GM21786 (cell line): ENCODE measurements around the gene ETAA1.

Experiments used
- ATAC-seq: cut with Tn5 transposase; IDR thresholded peaks from one replicate; pipeline ENCODE4 v1.9.1; 2021; ENCODE audit not compliant: unreplicated experiment

Gene ETAA1

DNA sequence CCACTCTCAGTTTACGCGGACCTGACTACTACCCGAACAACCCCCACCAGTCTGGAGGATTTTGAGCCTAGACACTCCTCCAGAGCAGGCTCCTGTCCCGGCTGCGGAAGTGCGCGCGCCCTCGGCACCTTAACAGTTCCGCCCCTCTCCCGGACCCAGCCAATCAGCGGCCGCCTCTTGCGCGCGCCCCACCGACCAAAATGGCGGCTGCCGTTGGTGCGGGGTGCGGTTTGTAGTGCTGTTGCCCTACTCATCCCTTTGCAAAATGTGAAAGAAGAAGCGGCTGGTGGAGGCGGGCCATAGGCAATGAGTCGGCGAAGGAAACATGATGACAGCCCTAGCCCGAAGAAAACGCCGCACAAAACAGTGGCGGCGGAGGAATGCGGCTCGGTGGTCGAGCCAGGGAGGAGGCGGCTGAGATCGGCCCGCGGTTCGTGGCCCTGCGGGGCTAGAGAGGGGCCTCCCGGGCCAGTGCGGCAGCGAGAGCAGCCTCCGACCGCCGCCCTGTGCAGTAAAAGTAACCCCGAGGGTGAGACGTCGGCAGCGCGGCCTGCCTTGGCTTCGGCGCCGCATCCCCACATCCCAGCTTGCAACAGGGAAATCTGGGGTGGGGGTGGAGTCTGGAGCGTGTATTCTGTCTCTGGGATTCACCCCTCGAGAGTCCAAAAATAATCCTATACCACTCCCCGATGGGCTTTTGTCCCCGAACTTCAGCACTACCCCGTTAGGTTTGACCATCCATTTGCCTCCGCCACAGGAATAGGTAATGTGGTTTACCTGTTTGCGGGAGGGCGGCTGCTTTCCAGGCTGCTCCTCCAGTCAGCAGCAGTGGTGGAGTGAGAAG is at the start of gene ETAA1:
Gene ETAA1, plus strand, starts transcription at position 191 of the 844 bp plus-strand sequence. Its CDS starts 116 bp downstream, at position 307.
- ATAC-seq, result peak; percentile 99

DNA sequence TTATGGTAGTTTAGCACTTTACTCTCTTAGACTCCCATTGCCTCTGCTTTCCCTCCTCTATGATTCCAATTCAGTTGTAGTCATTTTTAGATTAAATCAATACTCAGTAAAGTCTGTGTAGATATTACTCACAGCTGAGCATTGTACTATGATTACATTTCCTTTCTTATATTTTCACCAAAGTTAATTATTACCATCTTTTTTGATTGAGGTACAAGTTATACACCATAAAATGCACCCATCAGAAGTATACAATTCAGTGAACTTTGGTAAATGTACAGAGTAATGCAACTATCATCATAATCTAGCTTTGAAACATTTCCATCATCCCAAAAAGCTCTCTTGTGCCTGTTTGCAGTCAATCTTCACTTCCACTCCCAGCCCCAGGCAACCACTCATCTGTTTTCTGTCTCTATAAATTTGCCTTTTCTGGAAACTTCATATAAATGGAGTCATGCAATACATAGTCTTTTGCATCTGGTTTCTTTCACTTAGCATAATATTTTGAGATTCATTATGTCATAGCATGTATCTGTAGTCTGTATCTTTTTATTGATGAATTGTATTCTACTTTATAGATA is 30.2 kb upstream of the ETAA1 start:
- ATAC-seq, result no peak

DNA sequence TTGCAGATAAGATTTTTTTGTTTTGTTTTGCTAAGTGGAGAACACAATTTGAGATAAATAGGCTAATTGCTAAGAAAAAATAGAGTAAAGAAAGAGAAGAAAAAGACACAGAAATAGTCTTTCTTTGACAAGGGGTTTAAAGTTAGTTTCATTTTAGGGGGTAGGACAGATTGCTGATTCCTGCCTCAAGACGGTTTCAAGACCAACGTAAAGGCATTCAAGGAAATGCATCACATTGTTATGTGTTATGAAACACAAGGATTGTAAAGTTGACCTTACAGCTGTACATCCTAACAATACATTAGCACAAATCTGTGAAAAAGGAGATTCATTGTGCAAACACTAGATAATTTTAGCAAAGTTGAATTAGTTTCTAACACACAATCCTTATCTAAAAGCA is 22.7 kb upstream of the ETAA1 start:
- no peak for ATAC-seq

DNA sequence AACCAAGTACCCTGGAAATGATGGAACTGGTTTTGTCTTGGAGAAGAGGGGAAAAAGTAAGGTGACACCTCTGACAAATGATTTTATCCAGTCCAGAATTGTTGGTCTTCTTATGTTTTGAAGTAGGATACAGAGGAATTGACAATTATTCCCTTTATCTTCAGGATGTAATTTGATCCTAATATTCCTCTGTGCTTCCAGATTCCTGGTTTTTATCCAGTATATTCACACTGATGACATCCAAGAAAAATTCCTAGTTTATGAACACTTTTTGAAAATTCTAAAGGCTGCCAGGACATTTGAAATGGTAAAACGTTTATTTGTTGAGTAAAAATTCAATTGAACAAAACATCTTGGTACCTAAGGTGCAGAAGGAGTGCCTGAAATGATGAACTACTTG is 22.2 kb upstream of the ETAA1 start:
- ATAC-seq, result no peak

DNA sequence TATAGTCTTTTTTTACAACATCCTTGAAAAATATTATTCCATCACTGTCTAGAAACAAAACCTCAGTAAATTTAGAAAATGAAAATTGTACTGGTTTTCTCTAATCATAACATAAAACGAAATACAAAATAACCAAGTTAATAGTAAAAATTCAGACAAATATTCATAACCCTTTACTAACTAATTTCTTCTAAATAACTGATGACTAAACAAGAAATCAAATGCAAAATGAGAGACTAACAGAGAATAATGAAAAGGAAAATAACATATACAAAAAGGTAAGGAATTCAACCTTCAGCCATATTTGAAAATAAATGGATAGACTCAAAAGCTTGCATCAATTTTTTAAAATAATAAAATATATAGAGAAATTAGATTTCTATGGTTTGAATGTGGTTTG is 18.6 kb upstream of the ETAA1 start:
- ATAC-seq, result no peak

DNA sequence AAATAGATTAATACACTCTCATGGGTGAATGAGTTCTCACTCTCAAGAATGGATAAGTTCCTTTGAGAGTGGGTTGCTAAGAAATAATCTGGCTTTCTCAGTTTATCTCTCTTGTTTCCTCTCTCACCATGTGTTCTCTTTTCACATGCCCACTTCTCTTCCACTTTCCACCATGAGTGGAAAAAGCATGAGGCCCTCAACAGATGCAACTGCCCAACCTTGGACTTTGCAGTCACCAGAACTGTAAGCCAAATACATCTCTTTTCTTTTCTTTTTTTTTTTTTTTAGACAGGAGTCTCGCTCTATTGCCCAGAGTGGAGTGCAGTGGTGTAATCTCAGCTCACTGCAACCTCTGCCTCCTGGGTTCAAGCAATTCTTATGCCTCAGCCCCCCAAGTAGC is 18.1 kb upstream of the ETAA1 start:
- ATAC-seq, result no peak

DNA sequence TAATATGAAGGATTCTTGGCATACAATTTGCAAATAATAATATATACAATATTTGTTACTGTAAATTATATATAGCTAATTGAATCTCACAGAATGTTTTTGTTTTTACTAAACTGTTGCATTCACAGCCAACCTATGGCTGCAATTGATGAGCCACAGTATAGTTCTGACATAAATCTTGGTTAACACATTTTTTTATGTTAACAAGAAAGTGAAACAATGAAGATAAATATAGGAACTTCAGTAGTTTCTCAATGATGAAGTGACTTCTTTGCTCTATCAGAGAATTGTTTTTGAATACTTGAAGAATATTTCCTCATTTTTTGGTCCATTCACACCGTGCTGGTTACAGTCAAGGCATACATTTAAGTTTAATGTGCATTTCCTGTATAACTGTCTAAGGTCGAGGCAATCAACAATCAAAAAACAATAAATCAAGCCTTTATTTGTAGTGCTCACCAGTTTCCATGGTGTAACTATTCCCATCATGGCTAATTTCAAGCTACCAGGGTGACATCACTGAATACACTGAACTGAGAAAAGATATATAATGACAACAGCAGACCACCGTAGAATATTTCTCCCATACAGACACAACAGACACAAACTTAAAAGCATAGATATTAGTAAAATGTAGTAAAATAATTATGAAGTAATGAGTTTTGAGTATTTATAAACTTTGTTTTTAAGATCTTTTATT is 12.9 kb upstream of the ETAA1 start:
- no peak for ATAC-seq

DNA sequence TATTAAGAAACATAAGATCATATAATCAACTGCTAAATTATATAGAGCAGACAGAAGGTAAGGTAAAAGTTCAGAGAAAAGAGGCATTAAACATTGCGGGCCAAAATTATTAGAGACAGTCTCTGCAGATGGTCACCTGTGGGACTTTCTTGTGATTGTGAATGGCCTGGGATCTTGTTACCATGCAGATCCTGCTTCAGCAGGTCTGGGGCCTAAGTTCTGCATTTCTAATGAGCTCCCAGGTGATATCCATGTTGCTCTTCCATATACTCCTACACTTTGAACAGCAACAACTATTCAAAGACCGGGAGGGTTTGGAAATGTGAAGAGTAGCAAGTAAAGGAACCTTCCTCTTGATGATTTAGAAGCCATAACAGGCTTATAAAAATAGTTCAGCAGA is 8.5 kb upstream of the ETAA1 start:
- no peak for ATAC-seq

DNA sequence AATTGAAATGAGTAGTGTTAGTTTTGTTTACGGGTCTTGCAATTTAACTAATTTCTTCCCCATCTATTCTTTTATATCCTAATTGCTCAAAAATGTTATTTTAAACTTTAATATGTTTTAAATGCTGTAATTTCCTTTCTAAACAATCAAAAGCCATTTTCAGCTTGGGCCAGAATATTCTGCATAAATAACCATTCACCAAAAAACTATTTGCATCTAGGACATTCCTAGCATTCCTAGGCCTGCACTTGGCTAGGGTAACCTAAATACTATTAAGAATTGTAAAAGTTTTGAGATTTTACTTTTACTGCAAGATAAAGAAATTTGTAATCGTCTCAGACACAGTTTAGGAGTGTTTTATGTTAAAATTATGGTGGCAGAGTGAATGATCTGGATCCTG is 7.8 kb upstream of the ETAA1 start:
- ATAC-seq, result no peak

DNA sequence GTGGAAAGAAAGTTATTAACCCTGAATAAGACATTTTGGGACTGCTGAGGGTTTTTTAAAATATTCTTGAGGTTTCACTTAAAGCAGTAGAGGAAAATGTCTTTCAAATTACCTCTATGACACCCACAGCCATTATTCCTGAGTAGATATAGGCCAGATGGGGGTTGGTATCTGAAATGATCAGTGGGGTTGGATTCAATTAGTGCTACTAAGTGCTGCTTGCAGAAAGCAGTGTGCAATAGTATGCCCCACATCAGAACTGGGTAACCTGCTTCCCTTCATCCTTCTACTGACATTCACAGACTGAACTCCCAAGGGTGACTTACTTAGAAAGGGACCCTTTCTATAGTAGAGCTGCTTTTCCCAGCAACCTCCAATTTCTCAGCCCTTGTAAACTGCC is 7.3 kb upstream of the ETAA1 start:
- ATAC-seq, result no peak

DNA sequence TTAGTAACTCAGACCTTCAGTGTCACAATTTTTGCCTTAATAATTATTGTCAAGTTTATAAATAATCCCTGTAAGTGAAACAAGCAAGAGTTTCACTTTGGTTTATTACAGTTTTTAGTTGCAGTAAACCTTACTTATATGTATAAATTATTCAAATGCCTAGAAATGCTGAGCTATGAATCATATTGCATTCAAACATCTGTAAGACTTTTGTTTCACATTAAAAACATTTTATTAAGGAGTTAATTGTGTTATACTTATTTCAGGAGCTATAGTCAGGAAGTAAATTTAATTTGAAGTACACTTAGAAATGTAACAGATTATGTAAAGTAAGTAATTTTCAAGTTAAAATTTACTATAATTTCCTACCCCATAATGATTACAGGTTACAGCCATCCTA is 3.9 kb upstream of the ETAA1 start:
- ATAC-seq, result no peak

DNA sequence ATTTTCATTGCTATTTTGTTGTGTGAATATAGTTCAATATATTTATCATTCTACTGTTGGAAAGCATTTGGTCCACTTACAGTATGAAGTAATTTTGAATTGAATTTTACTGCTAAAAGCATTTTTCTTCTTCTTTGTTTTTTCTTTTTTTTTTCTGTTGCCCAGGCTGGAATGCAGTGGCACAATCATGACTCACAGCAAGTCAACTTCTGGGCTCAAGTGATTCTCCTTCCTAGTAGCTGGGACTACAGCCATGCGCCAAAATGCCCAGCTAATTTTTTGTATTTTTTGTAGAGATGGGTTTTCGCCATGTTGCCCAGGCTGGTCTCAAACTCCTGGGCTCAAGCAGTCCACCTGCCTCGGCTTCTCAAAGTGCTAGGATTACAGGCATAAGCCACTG is 2.4 kb upstream of the ETAA1 start:
- no peak for ATAC-seq

DNA sequence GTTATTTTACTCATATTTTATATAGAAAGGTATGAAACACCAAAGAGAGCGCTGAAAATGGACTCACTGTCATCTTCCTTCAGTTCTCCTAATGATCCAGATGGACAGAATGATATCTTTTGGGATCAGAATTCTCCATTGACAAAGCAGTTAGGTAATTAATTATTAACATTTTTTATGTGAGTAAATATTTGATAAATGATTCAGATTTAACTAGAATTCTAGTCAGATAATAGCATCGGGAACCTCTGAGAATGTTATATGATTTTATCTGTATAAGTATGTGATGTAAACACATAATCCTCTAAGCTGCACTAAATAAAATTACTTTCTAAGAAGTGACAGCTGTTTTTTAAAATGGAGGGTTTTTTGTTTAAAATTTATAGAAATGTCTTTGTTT is 2.0 kb downstream of the ETAA1 start:
- no peak for ATAC-seq

DNA sequence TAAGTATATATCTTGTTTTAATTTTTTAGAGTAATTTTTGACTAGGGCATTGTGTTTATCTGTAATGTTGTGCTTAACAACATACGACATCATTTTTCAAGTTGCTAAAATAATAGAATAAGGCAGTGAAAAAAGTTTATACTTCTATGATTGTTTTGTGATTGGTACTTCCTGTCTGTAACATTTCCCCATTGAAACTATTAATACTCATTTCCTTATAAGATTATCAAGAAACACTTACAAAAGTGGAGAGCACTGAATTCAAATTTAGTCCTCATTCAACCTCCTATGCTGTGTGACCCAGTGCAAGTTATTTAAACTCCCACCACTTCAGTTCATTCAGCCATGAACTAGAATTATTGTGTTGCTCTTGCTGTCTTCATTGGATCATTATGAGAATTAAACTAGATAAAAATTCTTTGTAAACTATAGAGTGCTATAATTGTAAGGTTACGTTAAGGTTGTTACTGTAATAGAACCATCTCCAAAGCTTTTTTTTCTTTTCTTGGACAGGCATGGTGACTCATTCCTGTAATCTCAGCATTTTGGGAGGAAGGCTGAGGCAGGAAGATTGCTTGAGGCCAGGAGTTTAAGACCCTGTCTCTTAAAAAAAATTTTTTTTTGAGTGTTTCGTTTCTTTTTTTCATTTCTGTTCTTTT is 2.8 kb downstream of the ETAA1 start:
- no peak for ATAC-seq

DNA sequence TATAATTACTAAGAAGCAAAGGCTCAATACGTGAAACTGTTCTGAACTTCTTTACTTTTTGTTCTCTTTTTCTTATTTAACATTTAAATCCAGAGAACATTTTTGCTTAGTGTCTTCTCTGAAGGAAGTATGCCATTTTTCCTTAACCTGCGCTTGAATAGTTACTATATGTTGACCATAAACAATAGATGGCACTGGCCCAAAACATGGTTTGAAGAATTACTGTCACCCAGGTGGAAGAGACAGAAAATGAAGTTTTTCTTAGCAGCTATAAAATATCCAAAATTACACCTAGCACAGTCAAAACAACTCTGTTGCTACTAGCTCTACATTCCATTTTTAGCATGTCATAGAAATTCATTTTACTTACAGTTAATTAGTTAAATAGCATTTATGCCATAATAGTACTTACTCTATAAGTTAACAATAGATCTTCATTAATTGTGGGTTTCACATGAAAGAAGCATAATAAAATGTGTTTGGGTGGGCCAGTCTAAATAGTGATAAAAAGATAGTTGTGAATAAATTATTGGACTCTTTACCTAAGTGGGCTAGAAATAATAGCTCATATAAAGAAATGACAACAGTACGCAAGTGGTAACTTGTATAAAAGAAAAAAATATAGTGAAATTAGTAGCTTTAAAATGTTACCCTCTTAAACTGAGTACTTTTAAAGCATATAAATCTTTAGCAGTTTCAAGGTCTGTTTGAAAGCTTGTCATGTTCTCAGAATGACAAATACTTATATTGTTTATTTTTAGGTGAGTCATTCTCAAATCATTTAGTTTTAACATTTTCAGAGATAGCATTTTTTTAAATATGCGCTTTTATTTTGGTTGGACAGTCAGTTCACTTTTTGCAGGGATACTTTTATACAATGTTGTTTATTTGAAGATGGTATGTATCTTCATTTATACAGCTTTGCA is 3.7 kb downstream of the ETAA1 start:
- no peak for ATAC-seq

DNA sequence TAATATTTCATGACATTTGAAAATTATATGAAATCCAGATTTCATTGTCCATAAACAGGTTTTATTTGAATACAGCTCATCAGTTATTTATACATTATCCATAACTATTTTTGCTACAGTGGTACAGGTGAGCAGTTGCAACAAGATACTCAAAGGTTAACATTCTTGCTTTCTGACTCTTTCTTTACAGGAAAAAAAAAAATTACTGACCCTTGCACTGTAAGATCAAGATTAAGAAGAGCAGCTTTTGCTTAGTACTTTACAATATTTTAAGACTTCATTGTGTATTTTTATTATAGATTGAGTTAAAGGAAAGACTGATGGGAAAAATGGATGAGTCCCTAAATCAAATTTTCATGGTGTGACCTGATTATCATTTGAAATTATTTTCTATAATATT is 11.2 kb downstream of the ETAA1 start:
- no peak for ATAC-seq

DNA sequence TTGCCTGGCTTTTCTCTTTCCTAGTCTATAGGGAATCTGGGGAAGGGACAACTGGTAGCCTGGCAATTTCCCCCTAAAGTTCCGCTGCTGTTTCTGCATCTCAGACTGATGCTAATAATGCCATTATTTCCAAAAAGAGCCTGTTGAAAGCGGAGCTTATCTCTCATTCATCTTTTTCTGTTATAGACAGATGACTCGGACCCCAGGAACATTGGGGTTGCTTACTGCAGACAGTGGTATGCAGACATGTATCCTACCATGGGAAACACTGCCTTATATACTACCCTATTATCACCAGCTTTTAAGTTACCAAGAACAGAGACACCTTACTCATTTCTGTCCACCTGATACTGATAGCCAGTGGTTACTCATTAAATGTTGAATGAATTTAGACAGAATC is 15.3 kb downstream of the ETAA1 start:
- ATAC-seq, result no peak

DNA sequence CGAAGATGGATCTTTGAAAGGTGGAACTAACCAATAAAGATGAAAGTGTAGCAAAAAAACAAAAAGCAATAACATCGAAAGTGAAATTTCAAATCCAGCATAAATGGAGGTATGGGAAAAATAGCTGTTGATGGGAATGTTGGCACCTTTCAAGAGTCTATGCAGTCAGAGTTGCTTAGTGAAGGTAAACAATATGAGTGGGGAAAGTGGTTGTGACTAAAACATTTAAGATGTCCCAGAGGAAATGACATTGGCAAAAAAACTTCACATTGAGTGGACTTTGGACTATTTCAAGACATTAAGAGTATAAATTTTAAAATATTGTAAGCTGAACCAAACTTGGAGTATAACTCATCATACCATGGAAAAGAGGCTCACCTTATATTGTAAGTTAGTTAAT is 17.7 kb downstream of the ETAA1 start:
- no peak for ATAC-seq

DNA sequence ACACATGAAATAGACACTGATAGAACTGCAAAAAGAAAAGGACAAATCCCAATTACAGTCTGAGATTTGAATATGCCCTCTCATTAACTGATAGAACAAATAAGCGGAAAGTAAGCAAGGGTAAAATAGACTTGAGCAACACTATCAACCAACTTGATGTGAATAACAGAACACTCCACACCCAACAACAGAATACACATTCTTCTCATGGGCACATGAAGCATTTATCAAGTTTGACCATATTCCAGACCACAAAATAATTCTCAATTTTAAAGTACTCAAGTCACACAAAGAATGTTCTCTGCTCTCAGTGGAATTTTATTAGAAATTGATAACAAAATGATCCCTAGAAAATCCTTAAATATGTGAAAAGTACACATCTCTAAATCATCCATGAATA is 19.0 kb downstream of the ETAA1 start:
- ATAC-seq, result no peak

DNA sequence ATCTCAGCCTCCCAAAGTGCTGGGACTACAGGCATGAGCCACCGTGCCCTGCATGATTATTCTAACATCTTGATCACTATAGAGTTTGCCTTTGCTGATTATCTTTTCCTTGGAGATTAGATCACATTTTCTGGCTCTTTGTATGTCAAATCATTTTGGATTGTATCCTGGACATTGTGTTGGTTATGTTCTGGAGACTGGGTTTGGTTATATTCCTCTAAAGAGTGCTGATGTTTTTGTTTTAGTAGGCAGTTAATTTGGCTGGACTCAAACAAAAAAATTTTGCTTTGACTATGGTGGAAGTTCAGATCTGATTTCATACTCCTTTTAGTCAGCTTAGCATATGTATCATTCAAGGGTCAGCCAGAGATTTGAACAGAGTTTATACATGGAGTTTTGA is 26.4 kb downstream of the ETAA1 start:
- ATAC-seq, result no peak

DNA sequence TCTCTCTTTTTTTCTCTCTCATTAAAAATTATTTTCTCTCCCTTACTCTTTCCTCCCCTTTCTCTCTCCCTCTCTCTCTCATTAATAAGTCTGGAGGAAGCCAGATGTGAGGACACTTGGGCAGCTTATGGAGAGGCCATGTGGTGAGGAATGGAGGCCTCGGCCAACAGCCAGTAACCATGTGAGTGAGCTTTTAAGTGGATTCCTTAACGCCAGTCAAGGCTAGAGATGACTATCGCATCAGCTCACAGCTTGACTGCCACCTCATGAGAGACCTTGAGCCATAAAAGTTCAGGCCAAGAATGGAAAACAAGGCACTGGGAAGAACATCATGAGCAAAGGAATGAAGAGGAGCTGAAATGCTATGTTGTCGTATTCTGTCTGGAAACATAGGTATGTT is 39.1 kb downstream of the ETAA1 start:
- ATAC-seq, result no peak
